ENCODE results near the gene SCYL3.

DNA sequence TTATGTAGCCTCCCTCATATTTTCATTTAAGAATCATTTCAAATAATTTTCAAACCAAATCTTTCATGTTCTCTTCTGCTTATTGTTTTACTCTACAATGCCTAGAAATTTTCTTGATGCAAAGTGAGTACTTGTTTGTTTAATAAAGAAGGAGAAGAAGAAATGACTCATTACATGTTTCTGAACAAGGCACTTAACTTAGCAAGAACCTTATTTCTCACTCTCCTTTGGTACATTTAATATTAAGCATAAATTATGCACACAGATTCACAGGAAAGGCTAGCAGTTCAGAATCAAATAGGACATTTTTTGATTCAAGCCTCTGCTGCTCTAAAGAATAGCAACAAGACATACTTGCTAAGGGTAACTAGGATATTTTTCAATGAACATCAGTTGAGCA, 9.1 kb downstream of the SCYL3 start:
- no peak for TF ChIP-seq CREB1 (CRISPR knock-in tag; IDR thresholded peaks at IDR 0.05; ENCODE audit: low read depth)
- TF ChIP-seq, protein P1, sequence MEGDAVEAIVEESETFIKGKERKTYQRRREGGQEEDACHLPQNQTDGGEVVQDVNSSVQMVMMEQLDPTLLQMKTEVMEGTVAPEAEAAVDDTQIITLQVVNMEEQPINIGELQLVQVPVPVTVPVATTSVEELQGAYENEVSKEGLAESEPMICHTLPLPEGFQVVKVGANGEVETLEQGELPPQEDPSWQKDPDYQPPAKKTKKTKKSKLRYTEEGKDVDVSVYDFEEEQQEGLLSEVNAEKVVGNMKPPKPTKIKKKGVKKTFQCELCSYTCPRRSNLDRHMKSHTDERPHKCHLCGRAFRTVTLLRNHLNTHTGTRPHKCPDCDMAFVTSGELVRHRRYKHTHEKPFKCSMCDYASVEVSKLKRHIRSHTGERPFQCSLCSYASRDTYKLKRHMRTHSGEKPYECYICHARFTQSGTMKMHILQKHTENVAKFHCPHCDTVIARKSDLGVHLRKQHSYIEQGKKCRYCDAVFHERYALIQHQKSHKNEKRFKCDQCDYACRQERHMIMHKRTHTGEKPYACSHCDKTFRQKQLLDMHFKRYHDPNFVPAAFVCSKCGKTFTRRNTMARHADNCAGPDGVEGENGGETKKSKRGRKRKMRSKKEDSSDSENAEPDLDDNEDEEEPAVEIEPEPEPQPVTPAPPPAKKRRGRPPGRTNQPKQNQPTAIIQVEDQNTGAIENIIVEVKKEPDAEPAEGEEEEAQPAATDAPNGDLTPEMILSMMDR (conservative IDR thresholded peaks at IDR 0.05; ENCODE audit: low read depth in 2 of 2) = no peak
- TF ChIP-seq NANOG (IDR thresholded peaks at IDR 0.05; ENCODE audit: borderline replicate concordance) = no peak
- TF ChIP-seq EZH2 (IDR thresholded peaks at IDR 0.05; ENCODE audit: low read depth, unreplicated experiment) = no peak
- TF ChIP-seq POLR2AphosphoS5 (IDR thresholded peaks at IDR 0.05; ENCODE audit: low read depth) = no peak
- TF ChIP-seq, protein P2, sequence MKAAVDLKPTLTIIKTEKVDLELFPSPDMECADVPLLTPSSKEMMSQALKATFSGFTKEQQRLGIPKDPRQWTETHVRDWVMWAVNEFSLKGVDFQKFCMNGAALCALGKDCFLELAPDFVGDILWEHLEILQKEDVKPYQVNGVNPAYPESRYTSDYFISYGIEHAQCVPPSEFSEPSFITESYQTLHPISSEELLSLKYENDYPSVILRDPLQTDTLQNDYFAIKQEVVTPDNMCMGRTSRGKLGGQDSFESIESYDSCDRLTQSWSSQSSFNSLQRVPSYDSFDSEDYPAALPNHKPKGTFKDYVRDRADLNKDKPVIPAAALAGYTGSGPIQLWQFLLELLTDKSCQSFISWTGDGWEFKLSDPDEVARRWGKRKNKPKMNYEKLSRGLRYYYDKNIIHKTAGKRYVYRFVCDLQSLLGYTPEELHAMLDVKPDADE (IDR thresholded peaks at IDR 0.05) = no peak
- TF ChIP-seq EZH2phosphoT487 (IDR thresholded peaks at IDR 0.05; ENCODE audit: unreplicated experiment) = no peak
- TF ChIP-seq, protein P3, sequence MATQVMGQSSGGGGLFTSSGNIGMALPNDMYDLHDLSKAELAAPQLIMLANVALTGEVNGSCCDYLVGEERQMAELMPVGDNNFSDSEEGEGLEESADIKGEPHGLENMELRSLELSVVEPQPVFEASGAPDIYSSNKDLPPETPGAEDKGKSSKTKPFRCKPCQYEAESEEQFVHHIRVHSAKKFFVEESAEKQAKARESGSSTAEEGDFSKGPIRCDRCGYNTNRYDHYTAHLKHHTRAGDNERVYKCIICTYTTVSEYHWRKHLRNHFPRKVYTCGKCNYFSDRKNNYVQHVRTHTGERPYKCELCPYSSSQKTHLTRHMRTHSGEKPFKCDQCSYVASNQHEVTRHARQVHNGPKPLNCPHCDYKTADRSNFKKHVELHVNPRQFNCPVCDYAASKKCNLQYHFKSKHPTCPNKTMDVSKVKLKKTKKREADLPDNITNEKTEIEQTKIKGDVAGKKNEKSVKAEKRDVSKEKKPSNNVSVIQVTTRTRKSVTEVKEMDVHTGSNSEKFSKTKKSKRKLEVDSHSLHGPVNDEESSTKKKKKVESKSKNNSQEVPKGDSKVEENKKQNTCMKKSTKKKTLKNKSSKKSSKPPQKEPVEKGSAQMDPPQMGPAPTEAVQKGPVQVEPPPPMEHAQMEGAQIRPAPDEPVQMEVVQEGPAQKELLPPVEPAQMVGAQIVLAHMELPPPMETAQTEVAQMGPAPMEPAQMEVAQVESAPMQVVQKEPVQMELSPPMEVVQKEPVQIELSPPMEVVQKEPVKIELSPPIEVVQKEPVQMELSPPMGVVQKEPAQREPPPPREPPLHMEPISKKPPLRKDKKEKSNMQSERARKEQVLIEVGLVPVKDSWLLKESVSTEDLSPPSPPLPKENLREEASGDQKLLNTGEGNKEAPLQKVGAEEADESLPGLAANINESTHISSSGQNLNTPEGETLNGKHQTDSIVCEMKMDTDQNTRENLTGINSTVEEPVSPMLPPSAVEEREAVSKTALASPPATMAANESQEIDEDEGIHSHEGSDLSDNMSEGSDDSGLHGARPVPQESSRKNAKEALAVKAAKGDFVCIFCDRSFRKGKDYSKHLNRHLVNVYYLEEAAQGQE (IDR thresholded peaks at IDR 0.05; ENCODE audit: unreplicated experiment) = no peak
- TF ChIP-seq, protein P4, sequence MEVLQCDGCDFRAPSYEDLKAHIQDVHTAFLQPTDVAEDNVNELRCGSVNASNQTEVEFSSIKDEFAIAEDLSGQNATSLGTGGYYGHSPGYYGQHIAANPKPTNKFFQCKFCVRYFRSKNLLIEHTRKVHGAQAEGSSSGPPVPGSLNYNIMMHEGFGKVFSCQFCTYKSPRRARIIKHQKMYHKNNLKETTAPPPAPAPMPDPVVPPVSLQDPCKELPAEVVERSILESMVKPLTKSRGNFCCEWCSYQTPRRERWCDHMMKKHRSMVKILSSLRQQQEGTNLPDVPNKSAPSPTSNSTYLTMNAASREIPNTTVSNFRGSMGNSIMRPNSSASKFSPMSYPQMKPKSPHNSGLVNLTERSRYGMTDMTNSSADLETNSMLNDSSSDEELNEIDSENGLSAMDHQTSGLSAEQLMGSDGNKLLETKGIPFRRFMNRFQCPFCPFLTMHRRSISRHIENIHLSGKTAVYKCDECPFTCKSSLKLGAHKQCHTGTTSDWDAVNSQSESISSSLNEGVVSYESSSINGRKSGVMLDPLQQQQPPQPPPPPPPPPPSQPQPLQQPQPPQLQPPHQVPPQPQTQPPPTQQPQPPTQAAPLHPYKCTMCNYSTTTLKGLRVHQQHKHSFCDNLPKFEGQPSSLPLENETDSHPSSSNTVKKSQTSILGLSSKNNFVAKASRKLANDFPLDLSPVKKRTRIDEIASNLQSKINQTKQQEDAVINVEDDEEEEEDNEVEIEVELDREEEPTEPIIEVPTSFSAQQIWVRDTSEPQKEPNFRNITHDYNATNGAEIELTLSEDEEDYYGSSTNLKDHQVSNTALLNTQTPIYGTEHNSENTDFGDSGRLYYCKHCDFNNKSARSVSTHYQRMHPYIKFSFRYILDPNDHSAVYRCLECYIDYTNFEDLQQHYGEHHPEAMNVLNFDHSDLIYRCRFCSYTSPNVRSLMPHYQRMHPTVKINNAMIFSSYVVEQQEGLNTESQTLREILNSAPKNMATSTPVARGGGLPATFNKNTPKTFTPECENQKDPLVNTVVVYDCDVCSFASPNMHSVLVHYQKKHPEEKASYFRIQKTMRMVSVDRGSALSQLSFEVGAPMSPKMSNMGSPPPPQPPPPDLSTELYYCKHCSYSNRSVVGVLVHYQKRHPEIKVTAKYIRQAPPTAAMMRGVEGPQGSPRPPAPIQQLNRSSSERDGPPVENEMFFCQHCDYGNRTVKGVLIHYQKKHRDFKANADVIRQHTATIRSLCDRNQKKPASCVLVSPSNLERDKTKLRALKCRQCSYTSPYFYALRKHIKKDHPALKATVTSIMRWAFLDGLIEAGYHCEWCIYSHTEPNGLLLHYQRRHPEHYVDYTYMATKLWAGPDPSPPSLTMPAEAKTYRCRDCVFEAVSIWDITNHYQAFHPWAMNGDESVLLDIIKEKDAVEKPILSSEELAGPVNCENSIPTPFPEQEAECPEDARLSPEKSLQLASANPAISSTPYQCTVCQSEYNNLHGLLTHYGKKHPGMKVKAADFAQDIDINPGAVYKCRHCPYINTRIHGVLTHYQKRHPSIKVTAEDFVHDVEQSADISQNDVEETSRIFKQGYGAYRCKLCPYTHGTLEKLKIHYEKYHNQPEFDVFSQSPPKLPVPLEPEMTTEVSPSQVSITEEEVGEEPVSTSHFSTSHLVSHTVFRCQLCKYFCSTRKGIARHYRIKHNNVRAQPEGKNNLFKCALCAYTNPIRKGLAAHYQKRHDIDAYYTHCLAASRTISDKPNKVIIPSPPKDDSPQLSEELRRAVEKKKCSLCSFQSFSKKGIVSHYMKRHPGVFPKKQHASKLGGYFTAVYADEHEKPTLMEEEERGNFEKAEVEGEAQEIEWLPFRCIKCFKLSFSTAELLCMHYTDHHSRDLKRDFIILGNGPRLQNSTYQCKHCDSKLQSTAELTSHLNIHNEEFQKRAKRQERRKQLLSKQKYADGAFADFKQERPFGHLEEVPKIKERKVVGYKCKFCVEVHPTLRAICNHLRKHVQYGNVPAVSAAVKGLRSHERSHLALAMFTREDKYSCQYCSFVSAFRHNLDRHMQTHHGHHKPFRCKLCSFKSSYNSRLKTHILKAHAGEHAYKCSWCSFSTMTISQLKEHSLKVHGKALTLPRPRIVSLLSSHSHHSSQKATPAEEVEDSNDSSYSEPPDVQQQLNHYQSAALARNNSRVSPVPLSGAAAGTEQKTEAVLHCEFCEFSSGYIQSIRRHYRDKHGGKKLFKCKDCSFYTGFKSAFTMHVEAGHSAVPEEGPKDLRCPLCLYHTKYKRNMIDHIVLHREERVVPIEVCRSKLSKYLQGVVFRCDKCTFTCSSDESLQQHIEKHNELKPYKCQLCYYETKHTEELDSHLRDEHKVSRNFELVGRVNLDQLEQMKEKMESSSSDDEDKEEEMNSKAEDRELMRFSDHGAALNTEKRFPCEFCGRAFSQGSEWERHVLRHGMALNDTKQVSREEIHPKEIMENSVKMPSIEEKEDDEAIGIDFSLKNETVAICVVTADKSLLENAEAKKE (CRISPR knock-in tag; IDR thresholded peaks at IDR 0.05) = no peak
- TF ChIP-seq JUNB (IDR thresholded peaks at IDR 0.05; ENCODE audit: unreplicated experiment) = no peak
- TF ChIP-seq ZNF114 (CRISPR knock-in tag; IDR thresholded peaks at IDR 0.05) = no peak
- no peak for TF ChIP-seq ZNF331 (CRISPR knock-in tag; IDR thresholded peaks at IDR 0.05; ENCODE audit: low read depth)
- no peak for TF ChIP-seq STAT1 (IDR thresholded peaks at IDR 0.05; ENCODE audit: unreplicated experiment)
